IMR-90 (cell line): ENCODE results near the gene IQSEC1. TPM values are rescaled to one million over a fixed set of nuclear protein-coding genes. Genes with fewer than 3 reads are reported as not detected.

Experiments used
- ATAC-seq: fragments of 200-7000 bp; cut with Tn5 transposase; 2 replicates; pipeline ENCODE4 v1.9.1; 2020; ENCODE audit warnings: low read depth, mild to moderate bottlenecking, moderate library complexity
- BruUV-seq: library from RNA; stranded (reverse); fragments of 400-500 nt; replicated peaks from 2 replicates; lab custom pipeline; 2021; lab: Mats Ljungman, UMichigan
- CTCF ChIA-PET: fragments of 300-600 bp; formaldehyde crosslinking; extraction: SDS; loops from one replicate; lab custom pipeline; 2021; ENCODE audit warnings: antibody characterized with exemption; lab: Yijun Ruan, JAX
- POLR2A ChIA-PET: fragments of 300-600 bp; sonication (Branson Sonifier 250); formaldehyde crosslinking; loops from one replicate; lab custom pipeline; 2022; ENCODE audit warnings: antibody characterized with exemption; ENCODE audit not compliant: unreplicated experiment; lab: Charles Lee
- DNase-seq: peaks from one replicate; pipeline ENCODE4 v3.0.0; 2013
- H2AFZ ChIP-seq: replicated peaks from 2 replicates; pipeline ENCODE3; 2013; ENCODE audit warnings: low read length, mild to moderate bottlenecking; ENCODE audit not compliant: poor library complexity
- H2AK5ac ChIP-seq: 2 replicates; pipeline ENCODE4 v1.6.1; 2013; ENCODE audit warnings: low read depth, low read length, inconsistent platforms
- H2AK9ac ChIP-seq: replicated peaks from 2 replicates; pipeline ENCODE3; 2013; ENCODE audit warnings: mild to moderate bottlenecking, low read depth, low read length, moderate library complexity; ENCODE audit not compliant: poor library complexity
- H2BK120ac ChIP-seq: 2 replicates; pipeline ENCODE4 v1.6.1; 2013; ENCODE audit warnings: low read depth, low read length, inconsistent platforms
- H2BK15ac ChIP-seq: 3 replicates; pipeline ENCODE4 v1.6.1; 2013; ENCODE audit warnings: low read depth, low read length, inconsistent platforms
- H2BK20ac ChIP-seq: 2 replicates; pipeline ENCODE4 v1.6.1; 2013; ENCODE audit warnings: low read depth, mild to moderate bottlenecking, inconsistent platforms, low read length, moderate library complexity
- H2BK5ac ChIP-seq: 2 replicates; pipeline ENCODE4 v1.6.1; 2013; ENCODE audit warnings: mild to moderate bottlenecking, low read depth, low read length, inconsistent platforms; ENCODE audit not compliant: poor library complexity, severe bottlenecking
- H3K14ac ChIP-seq: replicated peaks from 2 replicates; pipeline ENCODE4 v1.6.1; 2013; ENCODE audit warnings: low read depth, low read length, inconsistent platforms
- H3K18ac ChIP-seq: 2 replicates; pipeline ENCODE4 v1.6.1; 2013; ENCODE audit warnings: low read depth, low read length, control low read depth
- H3K23ac ChIP-seq: 2 replicates; pipeline ENCODE4 v1.6.1; 2013; ENCODE audit warnings: low read depth, low read length, inconsistent platforms
- H3K27ac ChIP-seq: 2 replicates; pipeline ENCODE4 v1.5.1; 2013; ENCODE audit warnings: mild to moderate bottlenecking, control low read depth, low read length; ENCODE audit not compliant: insufficient read depth
- H3K27me3 ChIP-seq: 2 replicates; pipeline ENCODE4 v1.6.1; 2013; ENCODE audit warnings: low read length; ENCODE audit not compliant: control insufficient read depth, insufficient read depth
- H3K36me3 ChIP-seq: 2 replicates; pipeline ENCODE4 v1.6.1; 2013; ENCODE audit warnings: low read length, mixed read lengths; ENCODE audit not compliant: control insufficient read depth, insufficient read depth
- H3K4ac ChIP-seq: 2 replicates; pipeline ENCODE4 v1.6.1; 2013; ENCODE audit warnings: low read depth, low read length, inconsistent platforms
- H3K4me1 ChIP-seq: 2 replicates; pipeline ENCODE4 v1.6.1; 2013; ENCODE audit warnings: low read length, mixed read lengths; ENCODE audit not compliant: control insufficient read depth, insufficient read depth
- H3K4me2 ChIP-seq: 2 replicates; pipeline ENCODE4 v1.6.1; 2013; ENCODE audit warnings: low read depth, mild to moderate bottlenecking, control low read depth, low read length, moderate library complexity
- H3K4me3 ChIP-seq: 2 replicates; pipeline ENCODE4 v1.5.1; 2013; ENCODE audit warnings: low read depth, mild to moderate bottlenecking, control low read depth, low read length, moderate library complexity; ENCODE audit not compliant: insufficient read depth
- H3K56ac ChIP-seq: 2 replicates; pipeline ENCODE4 v1.6.1; 2013; ENCODE audit warnings: low read length, inconsistent platforms; ENCODE audit not compliant: insufficient read depth; ENCODE audit errors: extremely low read depth
- H3K79me1 ChIP-seq, 2 experiments: 2 replicates each; pipeline ENCODE4 v1.6.1; 2013; ENCODE audit warnings: low read length in 2 of 2, inconsistent platforms in 1 of 2, low read depth in 1 of 2
- H3K9ac ChIP-seq: 2 replicates; pipeline ENCODE4 v1.6.1; 2013; ENCODE audit warnings: low read depth, low read length, control low read depth
- H3K9me1 ChIP-seq: 2 replicates; pipeline ENCODE4 v1.6.1; 2013; ENCODE audit warnings: low read length, inconsistent platforms; ENCODE audit not compliant: insufficient read depth
- H3K9me3 ChIP-seq: 2 replicates; pipeline ENCODE4 v1.6.1; 2013; ENCODE audit warnings: low read length; ENCODE audit not compliant: control insufficient read depth, insufficient read depth
- H4K20me1 ChIP-seq: 2 replicates; pipeline ENCODE4 v1.6.1; 2013; ENCODE audit warnings: low read length, inconsistent platforms; ENCODE audit not compliant: insufficient read depth
- H4K5ac ChIP-seq: 2 replicates; pipeline ENCODE4 v1.6.1; 2013; ENCODE audit warnings: mild to moderate bottlenecking, low read depth, low read length, control low read depth
- H4K8ac ChIP-seq, 2 experiments: 2 replicates each; pipeline ENCODE4 v1.6.1; 2013; ENCODE audit warnings: low read depth in 2 of 2, low read length in 2 of 2, control low read depth in 1 of 2, inconsistent platforms in 1 of 2
- H4K91ac ChIP-seq: 2 replicates; pipeline ENCODE4 v1.6.1; 2013; ENCODE audit warnings: low read depth, low read length, inconsistent platforms; ENCODE audit not compliant: insufficient read depth
- BHLHE40 ChIP-seq: fragments of 150-350 bp; IDR thresholded peaks from 2 replicates; pipeline ENCODE4 v1.6.1; 2016; ENCODE audit warnings: mild to moderate bottlenecking, low read depth, low read length
- CEBPB ChIP-seq: IDR thresholded peaks from 2 replicates; pipeline ENCODE4 v1.6.1; 2012; ENCODE audit warnings: low read depth, low read length, improper control_type of control experiment
- CHD1 ChIP-seq: IDR thresholded peaks from 2 replicates; pipeline ENCODE4 v1.6.1; 2012; ENCODE audit warnings: low read depth, low read length, improper control_type of control experiment
- FOS ChIP-seq: fragments of 150-350 bp; IDR thresholded peaks from 2 replicates; pipeline ENCODE4 v1.6.1; 2016; ENCODE audit warnings: low read depth, low read length
- MAFK ChIP-seq: IDR thresholded peaks from 2 replicates; pipeline ENCODE4 v1.6.1; 2012; ENCODE audit warnings: low read depth, low read length, improper control_type of control experiment
- MAZ ChIP-seq: IDR thresholded peaks from 2 replicates; pipeline ENCODE4 v1.6.1; 2012; ENCODE audit warnings: low read depth, mild to moderate bottlenecking, low read length, improper control_type of control experiment, moderate library complexity, borderline replicate concordance
- MXI1 ChIP-seq: IDR thresholded peaks from 2 replicates; pipeline ENCODE4 v1.6.1; 2012; ENCODE audit warnings: low read depth, mild to moderate bottlenecking, low read length, moderate library complexity, borderline replicate concordance
- NFE2L2 ChIP-seq: fragments of 150-350 bp; IDR thresholded peaks from 2 replicates; pipeline ENCODE4 v1.6.1; 2016; ENCODE audit warnings: low read depth, mild to moderate bottlenecking, low read length
- POLR2A ChIP-seq: IDR thresholded peaks from 2 replicates; pipeline ENCODE4 v1.6.1; 2012; ENCODE audit warnings: mild to moderate bottlenecking, low read depth, low read length
- RAD21 ChIP-seq: IDR thresholded peaks from 2 replicates; pipeline ENCODE4 v1.6.1; 2012; ENCODE audit warnings: low read length, improper control_type of control experiment
- RCOR1 ChIP-seq: IDR thresholded peaks from 2 replicates; pipeline ENCODE4 v1.6.1; 2012; ENCODE audit warnings: mild to moderate bottlenecking, low read length, improper control_type of control experiment; ENCODE audit not compliant: insufficient replicate concordance
- RFX5 ChIP-seq: IDR thresholded peaks from 2 replicates; pipeline ENCODE4 v1.8.0; 2012; ENCODE audit warnings: low read depth, mild to moderate bottlenecking, low read length, moderate library complexity
- SMC3 ChIP-seq: fragments of 150-350 bp; IDR thresholded peaks from 2 replicates; pipeline ENCODE4 v1.6.1; 2016; ENCODE audit warnings: low read depth, mild to moderate bottlenecking, antibody characterized with exemption, low read length, moderate library complexity
- WGBS, 2 experiments: methylation state at CpG; one replicate each; pipeline versions ENCODE4 v1.1.5 to v1.1.7; 2013; ENCODE audit warnings: missing lambda C conversion rate in 2 of 2; ENCODE audit not compliant: insufficient read length in 1 of 2; ENCODE audit errors: extremely low coverage in 2 of 2; 5-methylcytosine and 5-hydroxymethylcytosine counted together
- dilution Hi-C: fragments of 300-500 bp; cut with HindIII; formaldehyde crosslinking; loops from one replicate; pipeline ENCODE4 v1.14.3; 2018; ENCODE audit warnings: low sequenced_read_pairs; ENCODE audit not compliant: unreplicated experiment
- in situ Hi-C: fragments of 300-500 bp; cut with MboI; formaldehyde crosslinking; loops from 3 replicates; pipeline ENCODE4 v1.14.3; 2019; ENCODE audit warnings: low sequenced_read_pairs, inconsistent platforms, mixed read lengths
- intact Hi-C: fragments of 100-400 bp; cut with micrococcal nuclease; formaldehyde crosslinking; loops from 2 replicates; pipeline ENCODE4 v1.10.0; 2022
- polyA plus RNA-seq, 3 experiments: library from polyadenylated mRNA; depleted of rRNA; stranded (reverse); fragments of >200 nt; gene quantifications; 2 replicates each; pipeline ENCODE4 v1.2.3, GENCODE V29; 2012; ENCODE audit warnings: low replicate concordance in 1 of 3
- total RNA-seq: library from RNA; depleted of rRNA; stranded (reverse); fragments of >200 nt; gene quantifications from 2 replicates; pipeline ENCODE4 v1.2.3, GENCODE V29; 2012
- TF ChIP-seq, protein P1 (sequence below): conservative IDR thresholded peaks from 2 replicates; pipeline ENCODE4 v1.5.1; 2012; ENCODE audit warnings: mild to moderate bottlenecking, low read depth, low read length, improper control_type of control experiment
- TF ChIP-seq, protein P2 (sequence below): fragments of 150-350 bp; IDR thresholded peaks from 2 replicates; pipeline ENCODE4 v1.6.1; 2017; ENCODE audit warnings: mild to moderate bottlenecking, antibody characterized with exemption, low read length, low read depth
- TF ChIP-seq, protein P3 (sequence below): fragments of 150-350 bp; IDR thresholded peaks from 2 replicates; pipeline ENCODE4 v1.6.1; 2016; ENCODE audit warnings: low read depth, mild to moderate bottlenecking, low read length, moderate library complexity, borderline replicate concordance

The IQSEC1 gene
- total and polyA plus RNA-seq, 2 of the 4 experiments (the other 2 are of a cell fraction) = 5.9 to 11.9 TPM

DNA sequence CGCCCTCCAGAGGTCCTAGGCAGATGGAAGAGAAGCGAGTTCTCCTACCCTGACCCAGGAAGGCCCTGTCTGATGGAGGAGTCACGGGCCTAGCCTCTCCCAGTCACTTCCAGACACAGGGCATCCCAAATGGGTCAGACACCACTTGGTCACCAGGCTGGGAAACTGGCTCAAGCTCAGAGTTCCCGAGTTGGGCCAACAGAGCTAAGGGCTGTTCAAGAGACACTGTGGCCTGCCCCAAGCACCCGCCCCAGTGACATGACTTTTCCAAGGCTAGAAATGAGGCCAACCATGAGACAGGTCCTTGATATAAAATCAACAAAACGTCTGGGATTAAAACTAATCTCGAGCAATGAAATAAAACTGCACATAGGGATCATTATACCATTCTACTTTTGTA, 113.8 kb downstream of the IQSEC1 start:
- Histone ChIP-seq H3K9me1 (peaks cover 39% of the 10 kb centered on the region), H2AK5ac (no peak overlapping the region), H3K36me3 (no peaks in the 10 kb centered on the region; the same call in 1 of the 2 replicates), H2BK20ac (no peak overlapping the region), H4K5ac (no peak overlapping the region), H3K4me2 (no peak overlapping the region), H4K8ac (no peak overlapping the region), H3K27me3 (no peaks in the 10 kb centered on the region), H3K4me3 (no peak overlapping the region), H2BK120ac (no peak overlapping the region), H4K91ac (no peak overlapping the region), H3K23ac (no peak overlapping the region), H3K79me1 (peaks cover 37 to 87% of the 10 kb centered on the region in 2 experiments), H3K56ac (no peak overlapping the region), H3K4ac (no peak overlapping the region), H4K20me1 (peaks cover 87% of the 10 kb centered on the region), H2AFZ (no peak overlapping the region), H3K14ac (no peak overlapping the region), H2BK15ac (no peak overlapping the region), H2BK5ac (no peak overlapping the region), H3K27ac (no peak overlapping the region), H2AK9ac (no peak overlapping the region), H3K9ac (no peak overlapping the region), H3K4me1 (peaks cover 12% of the 10 kb centered on the region; the same call in 1 of the 2 replicates), H3K9me3 (no peaks in the 10 kb centered on the region), H3K18ac (no peak overlapping the region)
- TF ChIP-seq MXI1 (no peak), POLR2A (no peak), NFE2L2 (no peak), CHD1 (no peak), SMC3 (no peak), FOS (no peak), CEBPB (no peak), BHLHE40 (no peak), MAFK (no peak), RFX5 (no peak), MAZ (no peak), RAD21 (no peak), RCOR1 (no peak)
- TF ChIP-seq, protein P1, sequence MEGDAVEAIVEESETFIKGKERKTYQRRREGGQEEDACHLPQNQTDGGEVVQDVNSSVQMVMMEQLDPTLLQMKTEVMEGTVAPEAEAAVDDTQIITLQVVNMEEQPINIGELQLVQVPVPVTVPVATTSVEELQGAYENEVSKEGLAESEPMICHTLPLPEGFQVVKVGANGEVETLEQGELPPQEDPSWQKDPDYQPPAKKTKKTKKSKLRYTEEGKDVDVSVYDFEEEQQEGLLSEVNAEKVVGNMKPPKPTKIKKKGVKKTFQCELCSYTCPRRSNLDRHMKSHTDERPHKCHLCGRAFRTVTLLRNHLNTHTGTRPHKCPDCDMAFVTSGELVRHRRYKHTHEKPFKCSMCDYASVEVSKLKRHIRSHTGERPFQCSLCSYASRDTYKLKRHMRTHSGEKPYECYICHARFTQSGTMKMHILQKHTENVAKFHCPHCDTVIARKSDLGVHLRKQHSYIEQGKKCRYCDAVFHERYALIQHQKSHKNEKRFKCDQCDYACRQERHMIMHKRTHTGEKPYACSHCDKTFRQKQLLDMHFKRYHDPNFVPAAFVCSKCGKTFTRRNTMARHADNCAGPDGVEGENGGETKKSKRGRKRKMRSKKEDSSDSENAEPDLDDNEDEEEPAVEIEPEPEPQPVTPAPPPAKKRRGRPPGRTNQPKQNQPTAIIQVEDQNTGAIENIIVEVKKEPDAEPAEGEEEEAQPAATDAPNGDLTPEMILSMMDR = no peak
- TF ChIP-seq, protein P2, sequence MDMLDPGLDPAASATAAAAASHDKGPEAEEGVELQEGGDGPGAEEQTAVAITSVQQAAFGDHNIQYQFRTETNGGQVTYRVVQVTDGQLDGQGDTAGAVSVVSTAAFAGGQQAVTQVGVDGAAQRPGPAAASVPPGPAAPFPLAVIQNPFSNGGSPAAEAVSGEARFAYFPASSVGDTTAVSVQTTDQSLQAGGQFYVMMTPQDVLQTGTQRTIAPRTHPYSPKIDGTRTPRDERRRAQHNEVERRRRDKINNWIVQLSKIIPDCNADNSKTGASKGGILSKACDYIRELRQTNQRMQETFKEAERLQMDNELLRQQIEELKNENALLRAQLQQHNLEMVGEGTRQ = no peak
- TF ChIP-seq, protein P3, sequence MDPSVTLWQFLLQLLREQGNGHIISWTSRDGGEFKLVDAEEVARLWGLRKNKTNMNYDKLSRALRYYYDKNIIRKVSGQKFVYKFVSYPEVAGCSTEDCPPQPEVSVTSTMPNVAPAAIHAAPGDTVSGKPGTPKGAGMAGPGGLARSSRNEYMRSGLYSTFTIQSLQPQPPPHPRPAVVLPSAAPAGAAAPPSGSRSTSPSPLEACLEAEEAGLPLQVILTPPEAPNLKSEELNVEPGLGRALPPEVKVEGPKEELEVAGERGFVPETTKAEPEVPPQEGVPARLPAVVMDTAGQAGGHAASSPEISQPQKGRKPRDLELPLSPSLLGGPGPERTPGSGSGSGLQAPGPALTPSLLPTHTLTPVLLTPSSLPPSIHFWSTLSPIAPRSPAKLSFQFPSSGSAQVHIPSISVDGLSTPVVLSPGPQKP = no peak
- dilution Hi-C loops (no loop called here), in situ Hi-C loops (no loop called here), intact Hi-C loops (no loop called here)
- POLR2A ChIA-PET = no interaction called here
- WGBS, 2 experiments = 100% methylated on average over 1 of the region's 7 CpGs; no CpG with 5 or more reads in 1 of the 2 experiments
- DNase-seq (no peak), ATAC-seq (no peak)
- BruUV-seq = no TSS peak
- CTCF ChIA-PET = no interaction called here
